ENCODE measurements around the gene PHF12.
A peak's percentile ranks its signal among the peaks of the same experiment; 100 is the strongest.

The PHF12 gene

DNA sequence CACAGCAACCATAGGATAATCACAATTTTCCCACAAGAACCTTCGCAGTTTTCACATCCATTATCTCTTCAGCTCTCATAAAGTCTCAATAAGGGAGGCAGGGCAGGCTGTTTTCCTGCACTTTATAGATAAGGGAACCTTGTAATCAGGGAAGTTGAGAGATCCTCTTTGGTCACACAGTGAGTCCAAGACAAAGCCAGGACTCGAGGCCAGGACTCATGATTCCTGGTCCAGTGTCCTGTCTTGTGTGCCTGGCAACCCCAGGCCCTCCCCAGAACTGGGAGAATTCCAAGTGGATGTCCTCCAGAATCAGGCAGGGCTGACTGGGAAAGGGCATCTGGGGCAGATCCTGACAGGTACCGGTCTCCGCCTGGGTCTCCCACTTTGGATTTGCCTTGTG is 23.1 kb upstream of the PHF12 start:
- Histone ChIP-seq H3K27ac (ENCODE audit: low read depth, low read length) (no peak overlapping the region), H3K9me3 (ENCODE audit: control insufficient read depth, insufficient read depth, low read length) (no peaks in the 10 kb centered on the region), H3K4me1 (ENCODE audit: control insufficient read depth, insufficient read depth, low read length) (peaks cover 1% of the 10 kb centered on the region), H3K4me3 (ENCODE audit: low read depth, low read length) (no peak overlapping the region), H3K36me3 (ENCODE audit: control insufficient read depth, insufficient read depth, low read length) (no peaks in the 10 kb centered on the region), H3K27me3 (ENCODE audit: control insufficient read depth, insufficient read depth, low read length) (no peaks in the 10 kb centered on the region), H3K9ac (ENCODE audit: low read depth, low read length) (no peak overlapping the region)

GRCh38 chr17:28973425-28973824 is 22.1 kb upstream of the PHF12 start:
- H3K27ac ChIP-seq (ENCODE audit: low read depth, low read length), result no peak overlapping the region
- no peak overlapping the region for H3K9ac ChIP-seq (ENCODE audit: low read depth, low read length)
- no peak overlapping the region for H3K4me3 ChIP-seq (ENCODE audit: low read depth, low read length)
- H3K36me3 ChIP-seq (ENCODE audit: control insufficient read depth, insufficient read depth, low read length), result no peaks in the 10 kb centered on the region
- H3K27me3 ChIP-seq (ENCODE audit: control insufficient read depth, insufficient read depth, low read length), result no peaks in the 10 kb centered on the region
- peaks cover 12% of the 10 kb centered on the region for H3K4me1 ChIP-seq (ENCODE audit: control insufficient read depth, insufficient read depth, low read length)
- no peaks in the 10 kb centered on the region for H3K9me3 ChIP-seq (ENCODE audit: control insufficient read depth, insufficient read depth, low read length)

- Histone ChIP-seq H3K27ac (ENCODE audit: low read depth, low read length) (no peak overlapping the region), H3K27me3 (ENCODE audit: control insufficient read depth, insufficient read depth, low read length) (no peaks in the 10 kb centered on the region), H3K4me3 (ENCODE audit: low read depth, low read length) (no peak overlapping the region), H3K36me3 (ENCODE audit: control insufficient read depth, insufficient read depth, low read length) (no peaks in the 10 kb centered on the region), H3K4me1 (ENCODE audit: control insufficient read depth, insufficient read depth, low read length) (peaks cover 22% of the 10 kb centered on the region), H3K9ac (ENCODE audit: low read depth, low read length) (no peak overlapping the region), H3K9me3 (ENCODE audit: control insufficient read depth, insufficient read depth, low read length) (no peaks in the 10 kb centered on the region)
Observed at GRCh38 chr17:28972437-28972836, 21.1 kb upstream of the PHF12 start.

DNA sequence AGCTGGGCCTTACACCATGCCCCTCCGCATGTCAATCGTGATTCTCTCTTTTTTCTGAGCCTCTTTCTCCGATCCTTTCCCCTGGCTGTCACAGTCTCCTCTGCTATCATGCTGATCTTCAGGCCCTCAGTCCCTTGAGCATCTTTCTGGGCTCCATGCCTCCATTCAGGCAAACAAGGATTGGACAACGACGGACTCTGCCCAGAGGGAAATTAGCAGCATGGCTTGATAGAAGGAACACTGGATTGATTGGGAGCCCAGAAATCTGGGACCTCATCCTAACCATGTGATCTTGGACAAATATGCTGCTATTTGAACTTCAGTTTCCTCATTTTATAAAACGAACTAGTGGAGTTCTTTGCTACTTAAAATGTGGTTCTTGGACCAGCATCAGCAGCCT is 19.6 kb upstream of the PHF12 start:
- Histone ChIP-seq H3K9me3 (ENCODE audit: control insufficient read depth, insufficient read depth, low read length) (no peaks in the 10 kb centered on the region), H3K9ac (ENCODE audit: low read depth, low read length) (no peak overlapping the region), H3K27me3 (ENCODE audit: control insufficient read depth, insufficient read depth, low read length) (no peaks in the 10 kb centered on the region), H3K4me3 (ENCODE audit: low read depth, low read length) (no peak overlapping the region), H3K36me3 (ENCODE audit: control insufficient read depth, insufficient read depth, low read length) (no peaks in the 10 kb centered on the region), H3K4me1 (ENCODE audit: control insufficient read depth, insufficient read depth, low read length) (peaks cover 22% of the 10 kb centered on the region), H3K27ac (ENCODE audit: low read depth, low read length) (no peak overlapping the region)

DNA sequence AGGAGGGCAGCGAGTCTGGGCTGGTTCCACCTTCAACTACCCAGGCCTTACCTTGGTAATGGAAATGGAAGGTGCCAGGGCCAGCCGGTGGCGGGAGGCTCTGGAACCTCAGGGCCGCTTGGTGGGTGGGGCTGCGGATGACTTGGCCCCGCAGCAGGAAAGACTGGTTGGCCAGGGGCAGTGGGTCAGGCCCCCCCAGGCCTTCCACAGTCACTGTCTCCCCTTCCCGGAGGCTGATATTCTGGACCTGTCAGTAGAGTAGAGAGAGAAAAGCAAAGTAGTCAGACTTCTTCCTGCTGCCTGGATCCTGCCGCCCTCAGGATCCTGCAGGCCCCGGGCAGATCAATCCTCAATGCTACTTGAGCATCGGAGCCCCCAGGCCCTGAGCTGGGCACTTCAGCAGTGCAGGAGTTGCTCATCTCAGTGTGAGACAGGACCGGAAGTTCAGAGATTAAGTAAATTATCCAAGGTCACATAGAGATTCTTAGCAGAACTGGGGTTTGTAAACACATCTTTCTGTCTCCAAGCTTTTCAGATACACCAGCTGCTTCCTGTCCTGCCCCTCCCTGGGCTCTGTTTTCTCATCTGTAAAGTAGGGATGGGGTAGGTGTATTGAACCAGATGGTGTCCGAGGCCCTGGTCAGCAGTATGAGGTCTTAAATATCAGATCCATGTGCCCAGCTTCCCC is 18.5 kb upstream of the PHF12 start:
- no peaks in the 10 kb centered on the region for H3K27me3 ChIP-seq (ENCODE audit: control insufficient read depth, insufficient read depth, low read length)
- no peak overlapping the region for H3K4me3 ChIP-seq (ENCODE audit: low read depth, low read length)
- no peaks in the 10 kb centered on the region for H3K36me3 ChIP-seq (ENCODE audit: control insufficient read depth, insufficient read depth, low read length)
- H3K27ac ChIP-seq (ENCODE audit: low read depth, low read length), result no peak overlapping the region
- no peak overlapping the region for H3K9ac ChIP-seq (ENCODE audit: low read depth, low read length)
- H3K9me3 ChIP-seq (ENCODE audit: control insufficient read depth, insufficient read depth, low read length), result no peaks in the 10 kb centered on the region
- H3K4me1 ChIP-seq (ENCODE audit: control insufficient read depth, insufficient read depth, low read length), result peaks cover 22% of the 10 kb centered on the region

- Histone ChIP-seq H3K4me1 (ENCODE audit: control insufficient read depth, insufficient read depth, low read length) (peaks cover 22% of the 10 kb centered on the region), H3K9me3 (ENCODE audit: control insufficient read depth, insufficient read depth, low read length) (no peaks in the 10 kb centered on the region), H3K27ac (ENCODE audit: low read depth, low read length) (peak overlapping the region; percentile 64), H3K9ac (ENCODE audit: low read depth, low read length) (no peak overlapping the region), H3K27me3 (ENCODE audit: control insufficient read depth, insufficient read depth, low read length) (no peaks in the 10 kb centered on the region), H3K4me3 (ENCODE audit: low read depth, low read length) (no peak overlapping the region), H3K36me3 (ENCODE audit: control insufficient read depth, insufficient read depth, low read length) (no peaks in the 10 kb centered on the region)
Observed at GRCh38 chr17:28968914-28969295, 17.6 kb upstream of the PHF12 start.

DNA sequence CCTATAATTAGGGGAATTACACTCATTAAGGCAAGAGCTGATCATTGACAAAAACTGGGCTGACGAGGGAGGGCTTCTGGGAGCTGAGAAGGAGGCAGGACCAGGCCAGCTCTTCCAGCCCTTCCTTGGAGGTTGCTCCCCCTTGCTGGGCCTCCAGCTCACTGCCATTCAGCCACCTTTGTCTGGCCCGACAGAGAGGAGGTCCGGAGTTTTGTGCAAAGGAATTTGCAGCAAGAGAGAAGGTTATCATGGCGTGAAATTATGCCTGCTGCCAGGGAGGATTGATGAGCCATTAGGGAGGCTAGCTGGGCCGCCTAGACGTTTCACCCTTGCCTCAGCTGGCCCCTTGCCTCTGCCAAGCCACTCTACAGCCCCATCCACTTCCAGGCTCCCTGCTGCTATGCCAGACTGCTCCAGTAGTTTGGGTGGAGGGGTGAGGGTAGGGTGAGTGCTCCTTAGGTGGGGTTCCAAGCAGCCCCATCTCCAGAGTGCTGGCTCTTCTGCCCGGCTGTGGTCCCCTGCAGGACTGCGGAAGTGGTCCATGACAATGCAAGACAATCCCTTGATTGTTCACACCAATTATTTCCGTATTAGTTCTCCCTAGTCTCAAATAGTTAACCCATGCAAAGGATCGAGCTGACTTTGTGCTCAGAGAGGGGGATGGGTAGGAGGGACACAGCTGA is 17.1 kb upstream of the PHF12 start:
- no peaks in the 10 kb centered on the region for H3K27me3 ChIP-seq (ENCODE audit: control insufficient read depth, insufficient read depth, low read length)
- H3K9ac ChIP-seq (ENCODE audit: low read depth, low read length), result no peak overlapping the region
- peaks cover 22% of the 10 kb centered on the region for H3K4me1 ChIP-seq (ENCODE audit: control insufficient read depth, insufficient read depth, low read length)
- no peak overlapping the region for H3K4me3 ChIP-seq (ENCODE audit: low read depth, low read length)
- no peaks in the 10 kb centered on the region for H3K36me3 ChIP-seq (ENCODE audit: control insufficient read depth, insufficient read depth, low read length)
- peak overlapping the region; percentile 64 for H3K27ac ChIP-seq (ENCODE audit: low read depth, low read length)
- H3K9me3 ChIP-seq (ENCODE audit: control insufficient read depth, insufficient read depth, low read length), result no peaks in the 10 kb centered on the region

DNA sequence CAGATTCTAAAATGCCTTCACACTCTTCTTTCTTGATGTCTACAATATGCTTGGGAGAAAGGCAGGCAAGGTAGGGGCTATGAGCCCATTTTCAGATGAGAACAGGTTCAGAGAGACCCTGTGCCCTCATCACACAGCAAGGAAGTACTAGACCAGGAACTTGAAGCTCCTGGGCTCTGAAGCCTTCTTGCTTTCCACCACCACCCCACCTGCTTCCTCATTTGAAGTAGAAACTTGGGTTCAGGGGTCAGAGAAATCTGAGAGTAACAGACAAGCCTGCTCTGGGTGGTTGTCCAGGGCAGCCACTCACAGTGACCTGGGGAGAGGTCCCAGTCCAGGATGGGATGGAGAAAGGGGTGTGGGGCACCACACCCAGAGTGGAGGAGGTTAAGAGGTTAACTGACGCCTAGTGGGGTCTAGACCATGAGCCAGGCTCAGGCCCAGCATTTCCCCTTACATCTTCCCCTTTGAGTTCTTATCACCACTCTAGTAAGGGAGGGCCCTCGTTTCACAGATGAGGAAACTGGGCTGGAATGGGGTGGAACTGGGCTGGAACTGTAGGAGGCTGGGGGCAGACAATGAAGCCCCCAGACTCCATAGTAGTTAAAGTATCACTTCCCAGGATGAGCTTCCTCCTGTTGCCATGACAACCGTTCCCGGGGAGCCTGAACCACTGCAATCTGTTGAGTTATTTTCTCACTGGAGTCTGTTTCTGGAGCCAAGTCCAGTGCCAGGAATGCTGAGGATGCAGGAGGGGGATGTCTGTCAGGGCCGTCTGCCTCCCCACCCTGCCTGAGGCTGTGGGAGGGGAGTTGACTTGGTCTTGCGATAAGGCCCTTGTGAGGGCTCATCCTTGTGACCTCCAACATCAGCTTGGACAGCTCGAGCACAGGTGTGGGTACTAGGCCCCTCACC is 16.2 kb upstream of the PHF12 start:
- no peak overlapping the region for H3K9ac ChIP-seq (ENCODE audit: low read depth, low read length)
- no peaks in the 10 kb centered on the region for H3K9me3 ChIP-seq (ENCODE audit: control insufficient read depth, insufficient read depth, low read length)
- no peaks in the 10 kb centered on the region for H3K36me3 ChIP-seq (ENCODE audit: control insufficient read depth, insufficient read depth, low read length)
- H3K27me3 ChIP-seq (ENCODE audit: control insufficient read depth, insufficient read depth, low read length), result no peaks in the 10 kb centered on the region
- H3K4me3 ChIP-seq (ENCODE audit: low read depth, low read length), result no peak overlapping the region
- H3K27ac ChIP-seq (ENCODE audit: low read depth, low read length), result peak overlapping the region; percentile 64
- H3K4me1 ChIP-seq (ENCODE audit: control insufficient read depth, insufficient read depth, low read length), result peaks cover 22% of the 10 kb centered on the region

GRCh38 chr17:28963841-28964240 is 12.5 kb upstream of the PHF12 start:
- Histone ChIP-seq H3K4me1 (ENCODE audit: control insufficient read depth, insufficient read depth, low read length) (peaks cover 15% of the 10 kb centered on the region), H3K27me3 (ENCODE audit: control insufficient read depth, insufficient read depth, low read length) (no peaks in the 10 kb centered on the region), H3K4me3 (ENCODE audit: low read depth, low read length) (no peak overlapping the region), H3K9ac (ENCODE audit: low read depth, low read length) (no peak overlapping the region), H3K36me3 (ENCODE audit: control insufficient read depth, insufficient read depth, low read length) (no peaks in the 10 kb centered on the region), H3K9me3 (ENCODE audit: control insufficient read depth, insufficient read depth, low read length) (no peaks in the 10 kb centered on the region), H3K27ac (ENCODE audit: low read depth, low read length) (no peak overlapping the region)

GRCh38 chr17:28963055-28963611 is 11.8 kb upstream of the PHF12 start:
- Histone ChIP-seq H3K4me3 (ENCODE audit: low read depth, low read length) (no peak overlapping the region), H3K4me1 (ENCODE audit: control insufficient read depth, insufficient read depth, low read length) (peaks cover 8% of the 10 kb centered on the region), H3K9me3 (ENCODE audit: control insufficient read depth, insufficient read depth, low read length) (no peaks in the 10 kb centered on the region), H3K36me3 (ENCODE audit: control insufficient read depth, insufficient read depth, low read length) (no peaks in the 10 kb centered on the region), H3K9ac (ENCODE audit: low read depth, low read length) (no peak overlapping the region), H3K27ac (ENCODE audit: low read depth, low read length) (no peak overlapping the region), H3K27me3 (ENCODE audit: control insufficient read depth, insufficient read depth, low read length) (no peaks in the 10 kb centered on the region)
